ENCODE measurements around the gene PRPSAP1.

GRCh38 chr17:76270127-76270592 lies 83.6 kb downstream of the PRPSAP1 start:
- no peak for TF ChIP-seq POLR2AphosphoS5 (IDR thresholded peaks at IDR 0.05; ENCODE audit: low read depth, low read length)
- TF ChIP-seq REST (IDR thresholded peaks at IDR 0.05; ENCODE audit: insufficient read depth in 1 of 2, low read depth in 2 of 2, low read length in 2 of 2) = no peak
- no peak for TF ChIP-seq SIN3A (IDR thresholded peaks at IDR 0.05; ENCODE audit: borderline replicate concordance, insufficient read depth, low read length)
